Effector CD4-positive, alpha-beta T cell (primary cell): ENCODE measurements around the gene ACTMAP.
A peak's percentile ranks its signal among the peaks of the same experiment; 100 is the strongest.

Source experiments
- DNase-seq: peaks from one replicate; pipeline ENCODE4 v3.0.0-alpha.2; 2020

Gene ACTMAP

DNA sequence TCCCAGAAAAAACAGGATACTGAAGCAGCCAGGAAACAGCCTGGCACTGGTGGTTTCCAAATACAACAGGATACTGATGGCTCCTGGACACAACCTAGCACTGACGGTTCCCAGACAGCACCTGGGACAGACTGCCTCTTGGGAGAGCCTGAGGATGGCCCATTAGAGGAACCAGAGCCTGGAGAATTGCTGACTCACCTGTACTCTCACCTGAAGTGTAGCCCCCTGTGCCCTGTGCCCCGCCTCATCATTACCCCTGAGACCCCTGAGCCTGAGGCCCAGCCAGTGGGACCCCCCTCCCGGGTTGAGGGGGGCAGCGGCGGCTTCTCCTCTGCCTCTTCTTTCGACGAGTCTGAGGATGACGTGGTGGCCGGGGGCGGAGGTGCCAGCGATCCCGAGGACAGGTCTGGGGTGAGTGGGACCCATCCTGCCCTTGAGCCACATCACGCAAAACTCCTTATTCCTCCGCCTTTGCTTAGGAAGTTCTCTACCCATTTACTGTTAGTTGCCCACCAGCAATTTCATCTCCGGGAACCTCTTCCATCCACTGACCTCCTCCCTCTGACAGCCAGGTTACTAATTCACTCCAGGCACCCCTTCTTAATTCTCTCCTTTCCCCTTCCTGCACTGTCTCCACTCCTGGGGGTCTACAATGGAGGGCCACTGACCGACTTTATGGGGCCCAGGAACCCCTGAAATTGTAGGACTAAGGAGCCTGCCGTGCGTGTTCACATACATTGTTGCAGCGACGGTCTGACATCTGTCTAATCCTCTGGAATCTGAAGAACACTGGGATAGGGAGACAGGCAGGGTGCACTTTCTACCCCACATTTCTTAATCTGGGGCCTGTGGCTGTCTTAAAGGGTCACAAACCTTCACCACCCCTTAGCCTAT, 32.1 kb downstream of the ACTMAP start:
- DNase-seq = no peak

DNA sequence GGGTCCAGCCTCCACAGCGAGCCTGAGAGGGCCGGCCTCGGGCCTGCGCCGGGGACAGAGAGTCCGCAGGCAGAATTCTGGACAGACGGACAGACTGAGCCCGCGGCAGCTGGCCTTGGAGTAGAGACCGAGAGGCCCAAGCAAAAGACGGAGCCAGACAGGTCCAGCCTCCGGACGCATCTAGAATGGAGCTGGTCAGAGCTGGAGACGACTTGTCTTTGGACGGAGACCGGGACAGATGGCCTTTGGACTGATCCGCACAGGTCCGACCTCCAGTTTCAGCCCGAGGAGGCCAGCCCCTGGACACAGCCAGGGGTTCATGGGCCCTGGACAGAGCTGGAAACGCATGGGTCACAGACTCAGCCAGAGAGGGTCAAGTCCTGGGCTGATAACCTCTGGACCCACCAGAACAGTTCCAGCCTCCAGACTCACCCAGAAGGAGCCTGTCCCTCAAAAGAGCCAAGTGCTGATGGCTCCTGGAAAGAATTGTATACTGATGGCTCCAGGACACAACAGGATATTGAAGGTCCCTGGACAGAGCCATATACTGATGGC, 32.9 kb downstream of the ACTMAP start:
- DNase-seq = no peak

GRCh38 chr19:40716482-40717324, 33.6 kb downstream of the ACTMAP start, which contains the start of the genes COQ8B and ITPKC:
TSS of gene COQ8B (minus strand) at chr19:40716886. CDS start at chr19:40714632, 2,254 bp downstream.
TSS of gene ITPKC (plus strand) at chr19:40717112. CDS start at chr19:40717136, 24 bp downstream.
- DNase-seq = peak; percentile 100

GRCh38 chr19:40716031-40716481, 34.2 kb downstream of the ACTMAP start:
- peak; percentile 65 for DNase-seq

- DNase-seq = peak; percentile 92
These were observed 35.6 kb downstream of the ACTMAP start for GRCh38 chr19:40714441-40715299.

DNA sequence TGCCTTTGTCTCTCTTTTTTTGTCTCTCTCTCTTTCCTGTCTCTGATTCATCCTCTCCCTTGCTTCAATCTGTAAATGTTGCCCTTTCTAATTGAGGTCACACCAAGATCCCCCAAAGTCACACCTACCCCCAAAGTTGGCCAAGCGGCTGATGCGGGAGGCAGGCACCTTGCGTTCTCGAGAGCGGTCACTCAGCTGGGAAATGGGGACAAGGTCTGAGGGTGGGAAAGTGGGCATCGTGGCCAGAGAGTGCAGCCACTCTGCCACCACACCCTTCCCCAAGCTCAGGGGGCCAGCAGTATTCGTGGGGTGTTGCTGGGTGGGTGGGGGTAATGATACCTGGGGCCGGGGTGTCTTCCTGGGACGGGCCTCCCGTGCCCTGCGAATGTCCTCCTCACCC, 36.3 kb downstream of the ACTMAP start:
- DNase-seq = no peak

- no peak for DNase-seq
These were observed 40.5 kb downstream of the ACTMAP start for GRCh38 chr19:40709817-40710216.

DNA sequence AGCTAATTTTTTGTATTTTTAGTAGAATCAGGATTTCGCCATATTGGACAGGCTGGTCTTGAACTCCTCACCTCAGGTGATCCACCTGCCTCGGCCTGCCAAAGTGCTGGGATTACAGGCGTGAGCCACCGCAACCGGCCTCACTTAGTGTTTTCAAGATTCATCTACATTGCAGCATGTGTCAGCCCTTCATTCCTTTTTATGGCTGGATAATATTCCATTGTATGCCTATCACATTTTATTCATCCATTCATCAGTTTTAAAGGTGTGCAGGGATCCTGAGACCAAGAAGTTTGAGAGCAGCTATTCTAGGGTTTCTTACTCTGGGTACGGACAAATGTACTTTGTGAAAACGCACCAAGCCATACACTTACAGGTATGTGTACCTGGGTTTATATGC, 42.7 kb downstream of the ACTMAP start:
- no peak for DNase-seq

DNA sequence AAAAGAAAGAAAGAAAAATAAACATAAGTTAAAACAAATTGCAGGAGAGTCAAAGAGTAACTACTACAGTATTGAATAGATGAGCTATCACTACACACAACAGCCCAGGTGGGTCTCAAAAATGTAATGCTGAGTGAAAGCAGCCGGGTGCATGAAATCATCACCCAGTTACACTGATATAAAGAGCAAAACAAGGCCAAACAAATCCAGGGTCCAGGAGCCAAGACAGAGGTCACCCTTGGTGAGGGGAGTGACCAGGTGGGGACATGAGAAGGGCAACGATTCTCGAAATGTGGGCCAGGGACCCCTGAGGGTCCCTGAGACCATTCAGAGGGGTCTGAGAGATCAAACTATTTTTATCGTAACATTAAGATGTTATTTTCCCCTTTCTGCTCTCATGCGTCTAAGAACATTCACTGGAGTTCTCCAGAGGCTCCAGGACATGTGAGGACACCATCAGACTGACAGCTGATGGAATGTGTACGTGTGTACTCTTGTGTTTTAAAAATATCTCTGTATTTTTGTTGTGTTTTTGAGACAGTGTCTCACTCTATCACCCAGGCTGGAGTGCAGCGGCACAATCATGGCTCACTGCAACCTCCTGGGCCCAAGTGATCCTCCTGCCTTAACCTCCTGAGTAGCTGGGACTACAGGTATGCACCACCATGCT, 44.2 kb downstream of the ACTMAP start:
- no peak for DNase-seq

DNA sequence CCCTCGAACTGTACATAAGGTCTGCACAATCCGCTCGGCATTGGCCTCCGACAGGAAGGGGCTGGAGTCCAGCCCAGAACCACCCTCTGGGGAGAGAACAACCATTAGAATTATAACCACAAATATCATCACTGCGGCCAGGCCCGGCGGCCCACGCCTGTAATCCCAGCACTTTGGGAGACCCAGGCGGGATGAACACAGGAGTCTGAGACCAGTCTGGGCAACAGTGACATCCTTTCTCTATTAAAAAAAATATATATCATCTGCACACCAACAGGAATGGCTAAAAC, 45.0 kb downstream of the ACTMAP start:
- no peak for DNase-seq

DNA sequence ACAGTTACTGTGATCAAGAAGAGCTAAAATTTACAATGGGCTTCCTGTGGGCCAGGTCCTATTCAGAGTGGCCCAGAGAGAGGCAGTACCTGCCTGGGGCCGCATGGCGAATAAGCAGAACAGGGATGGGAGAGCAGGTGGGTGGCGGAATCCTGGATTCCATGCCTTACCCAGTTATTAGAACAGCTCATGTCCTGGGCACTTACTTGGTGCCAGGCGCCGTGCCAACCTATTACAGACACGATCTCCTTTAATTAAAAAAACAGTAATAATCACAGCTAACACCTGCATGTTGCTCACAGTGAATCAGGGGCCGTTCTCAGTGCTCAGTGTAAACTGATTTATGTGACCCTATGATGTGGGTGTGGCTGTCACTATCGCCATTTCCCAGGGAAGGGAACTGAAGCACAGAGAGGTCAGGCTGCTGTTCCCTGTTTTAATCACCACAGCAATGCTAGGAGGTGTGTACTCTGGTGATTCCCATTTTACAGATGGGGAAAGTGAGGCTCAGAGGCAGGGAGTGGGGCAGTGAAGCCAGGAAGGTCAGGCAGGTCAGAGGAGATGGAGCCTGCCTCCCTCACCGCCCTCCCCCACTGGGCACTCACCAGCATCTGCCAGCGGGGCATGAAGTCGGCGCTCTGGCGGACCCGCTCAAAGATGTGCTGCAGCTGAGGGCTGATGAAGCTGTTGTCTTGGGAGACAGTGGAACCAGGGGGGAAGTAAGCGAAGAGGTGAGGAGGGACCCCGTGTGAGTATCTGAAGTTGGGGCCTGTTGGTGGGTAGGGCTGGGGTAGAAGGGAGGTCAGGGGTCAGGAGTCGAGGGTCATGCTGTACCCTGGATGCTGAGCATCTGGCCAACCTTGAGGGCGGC, 45.6 kb downstream of the ACTMAP start:
- no peak for DNase-seq

GRCh38 chr19:40703029-40703755, 47.1 kb downstream of the ACTMAP start:
- DNase-seq = no peak

- DNase-seq = no peak
These were observed 47.8 kb downstream of the ACTMAP start for GRCh38 chr19:40702337-40703012.

DNA sequence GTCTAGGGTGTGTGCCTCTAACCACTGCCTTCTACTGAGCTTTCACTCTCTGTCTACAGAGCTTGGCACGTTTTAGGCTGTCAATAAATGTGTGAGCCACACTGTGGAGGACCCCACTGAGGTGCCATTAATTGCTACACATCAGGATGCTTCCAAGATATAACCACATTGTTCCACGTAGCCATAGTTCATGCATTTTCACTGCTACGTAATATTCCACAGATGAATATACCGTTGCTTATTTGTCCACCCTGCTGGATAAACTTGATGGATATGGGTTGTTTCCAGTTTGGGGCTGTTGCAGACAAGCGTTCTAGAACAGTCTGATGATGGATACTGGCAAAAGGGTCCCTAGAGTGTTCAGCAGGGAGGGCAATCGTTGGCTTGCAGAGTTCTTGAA, 48.5 kb downstream of the ACTMAP start:
- no peak for DNase-seq

- DNase-seq = no peak
These were observed 50.2 kb downstream of the ACTMAP start for GRCh38 chr19:40700083-40700482.

DNA sequence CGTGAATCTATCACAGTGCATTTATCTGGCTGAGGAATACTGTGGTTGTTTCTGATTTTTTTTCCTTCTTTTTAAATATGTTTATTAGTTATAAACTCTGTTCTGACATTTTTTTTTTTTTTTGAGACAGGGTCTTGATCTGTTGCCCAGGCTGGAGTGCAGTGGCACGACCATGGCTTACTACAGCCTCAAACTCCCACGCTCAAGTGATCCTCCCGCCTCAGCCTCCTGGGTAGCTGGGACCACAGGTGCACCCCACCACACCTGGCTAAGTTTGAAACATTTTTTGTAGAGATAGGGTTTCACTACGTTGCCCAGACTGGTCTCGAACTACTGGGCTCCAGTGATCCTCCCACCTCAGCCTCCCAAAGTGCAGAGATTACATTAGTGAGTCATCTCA, 53.3 kb downstream of the ACTMAP start:
- no peak for DNase-seq

DNA sequence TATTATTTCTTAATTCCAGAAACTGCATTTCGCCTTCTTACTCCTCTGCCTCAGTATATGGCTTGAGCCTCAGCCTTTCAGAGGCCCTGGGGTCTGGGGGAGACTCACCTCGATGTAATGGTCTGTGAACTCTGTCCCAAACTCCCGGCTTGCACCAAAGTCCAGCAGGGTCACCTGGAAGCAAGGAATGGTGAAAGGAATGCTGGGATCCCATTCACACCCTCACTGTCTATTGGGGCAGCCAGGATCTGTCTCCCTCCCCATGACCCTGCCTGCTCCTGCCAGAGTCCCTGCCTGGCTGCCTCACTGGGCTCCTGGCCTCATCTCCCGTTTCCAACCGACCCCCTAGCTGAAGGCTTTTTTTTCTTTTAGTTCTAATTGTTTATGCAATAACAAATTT, 54.4 kb downstream of the ACTMAP start:
- DNase-seq = no peak

GRCh38 chr19:40693896-40694295, 56.4 kb downstream of the ACTMAP start:
- no peak for DNase-seq

- DNase-seq = no peak
These were observed 57.0 kb downstream of the ACTMAP start for GRCh38 chr19:40693150-40693788.
